WTC11 (cell line): Measurements from ENCODE around the gene CCDC178. TPM values are rescaled to one million over a fixed set of nuclear protein-coding genes. Genes with fewer than 3 reads are reported as not detected.

ENCODE experiments used
- ATAC-seq: fragments of 200-7000 bp; cut with Tn5 transposase; 2 replicates; pipeline ENCODE4 v1.10.0; 2021; ENCODE audit warnings: mild to moderate bottlenecking, moderate library complexity
- CTCF ChIA-PET: fragments of 300-600 bp; sonication (Branson Sonifier 250); formaldehyde crosslinking; loops from one replicate; lab custom pipeline; 2021; ENCODE audit warnings: antibody characterized with exemption; lab: Charles Lee
- POLR2A ChIA-PET: fragments of 350-600 bp; sonication (Branson Sonifier 250); formaldehyde crosslinking; loops from one replicate; lab custom pipeline; 2021; ENCODE audit warnings: antibody characterized with exemption; lab: Charles Lee
- DNase-seq: peaks from one replicate; pipeline ENCODE4 v3.0.0; 2021; ENCODE audit warnings: low spot score
- H3K27ac Mint-ChIP-seq: 2 replicates; pipeline ENCODE4 v1.8.0; 2021; ENCODE audit warnings: mixed read lengths
- H3K27me3 Mint-ChIP-seq: 2 replicates; pipeline ENCODE4 v1.8.0; 2021; ENCODE audit warnings: low read depth, mild to moderate bottlenecking, moderate library complexity, mixed read lengths
- H3K36me3 Mint-ChIP-seq: 2 replicates; pipeline ENCODE4 v1.8.0; 2021; ENCODE audit warnings: mixed read lengths
- H3K4me1 Mint-ChIP-seq: 2 replicates; pipeline ENCODE4 v1.8.0; 2022; ENCODE audit warnings: mixed read lengths
- H3K4me3 Mint-ChIP-seq: 2 replicates; pipeline ENCODE4 v1.8.0; 2021; ENCODE audit warnings: mild to moderate bottlenecking, moderate library complexity, mixed read lengths
- H3K9me3 Mint-ChIP-seq: 2 replicates; pipeline ENCODE4 v1.8.0; 2021; ENCODE audit warnings: mixed read lengths
- ATF3 ChIP-seq: sonication (generic); formaldehyde crosslinking; conservative IDR thresholded peaks from 2 replicates; pipeline ENCODE4 v1.8.1; 2022; ENCODE audit warnings: mild to moderate bottlenecking, missing genetic modification reagents
- ATF6 ChIP-seq: sonication (generic); formaldehyde crosslinking; IDR thresholded peaks from 2 replicates; pipeline ENCODE4 v1.8.1; 2023; ENCODE audit warnings: mild to moderate bottlenecking, missing genetic modification reagents
- E2F1 ChIP-seq: sonication (generic); formaldehyde crosslinking; IDR thresholded peaks from 2 replicates; pipeline ENCODE4 v1.8.0; 2022; ENCODE audit warnings: mild to moderate bottlenecking, missing genetic modification reagents
- E2F5 ChIP-seq: sonication (generic); formaldehyde crosslinking; IDR thresholded peaks from 2 replicates; pipeline ENCODE4 v1.8.1; 2022; ENCODE audit warnings: mild to moderate bottlenecking, moderate library complexity, missing genetic modification reagents
- ELF4 ChIP-seq: sonication (generic); formaldehyde crosslinking; IDR thresholded peaks from 2 replicates; pipeline ENCODE4 v1.8.1; 2022; ENCODE audit warnings: low read depth, mild to moderate bottlenecking, moderate library complexity, missing genetic modification reagents
- GABPB1 ChIP-seq: sonication (generic); formaldehyde crosslinking; IDR thresholded peaks from 2 replicates; pipeline ENCODE4 v1.8.1; 2023; ENCODE audit warnings: mild to moderate bottlenecking, missing genetic modification reagents
- GRHL2 ChIP-seq: fragments of 250-450 bp; sonication (Bioruptor Pico); IDR thresholded peaks from 2 replicates; pipeline ENCODE4 v1.8.0; 2022; ENCODE audit warnings: mild to moderate bottlenecking, moderate library complexity; ENCODE audit not compliant: insufficient replicate concordance, severe bottlenecking
- IRF1 ChIP-seq: sonication (generic); formaldehyde crosslinking; IDR thresholded peaks from 2 replicates; pipeline ENCODE4 v1.8.0; 2023; ENCODE audit warnings: missing genetic modification reagents
- JAZF1 ChIP-seq: fragments of 250-450 bp; sonication (Bioruptor Pico); IDR thresholded peaks from 2 replicates; pipeline ENCODE4 v1.9.0; 2021; ENCODE audit warnings: moderate library complexity, mild to moderate bottlenecking, inconsistent platforms
- JUN ChIP-seq: sonication (generic); formaldehyde crosslinking; IDR thresholded peaks from 2 replicates; pipeline ENCODE4 v1.8.0; 2023; ENCODE audit warnings: mild to moderate bottlenecking, missing genetic modification reagents
- NFATC4 ChIP-seq: fragments of 250-450 bp; sonication (Bioruptor Pico); IDR thresholded peaks from 2 replicates; pipeline ENCODE4 v1.9.0; 2021; ENCODE audit warnings: mild to moderate bottlenecking
- RELA ChIP-seq: sonication (generic); formaldehyde crosslinking; IDR thresholded peaks from 2 replicates; pipeline ENCODE4 v1.8.1; 2022; ENCODE audit warnings: missing genetic modification reagents, mild to moderate bottlenecking, borderline replicate concordance
- SMAD3 ChIP-seq: sonication (generic); formaldehyde crosslinking; IDR thresholded peaks from 2 replicates; pipeline ENCODE4 v1.8.0; 2022; ENCODE audit warnings: missing genetic modification reagents, mild to moderate bottlenecking, borderline replicate concordance
- SOX15 ChIP-seq: fragments of 250-450 bp; sonication (Bioruptor Pico); IDR thresholded peaks from 2 replicates; pipeline ENCODE4 v1.9.0; 2021; ENCODE audit warnings: mild to moderate bottlenecking
- TEAD1 ChIP-seq: sonication (generic); formaldehyde crosslinking; IDR thresholded peaks from 2 replicates; pipeline ENCODE4 v1.8.0; 2022; ENCODE audit warnings: mild to moderate bottlenecking, missing genetic modification reagents
- USF1 ChIP-seq: sonication (generic); formaldehyde crosslinking; IDR thresholded peaks from 2 replicates; pipeline ENCODE4 v1.8.0; 2022; ENCODE audit warnings: mild to moderate bottlenecking, missing genetic modification reagents
- ZBTB21 ChIP-seq: sonication (generic); formaldehyde crosslinking; IDR thresholded peaks from 2 replicates; pipeline ENCODE4 v1.8.1; 2023; ENCODE audit warnings: mild to moderate bottlenecking, missing genetic modification reagents, borderline replicate concordance
- ZNF281 ChIP-seq: sonication (generic); formaldehyde crosslinking; IDR thresholded peaks from 2 replicates; pipeline ENCODE4 v1.8.0; 2023; ENCODE audit warnings: mild to moderate bottlenecking, missing genetic modification reagents
- ZNF416 ChIP-seq: fragments of 250-450 bp; sonication (Bioruptor Pico); IDR thresholded peaks from 2 replicates; pipeline ENCODE4 v1.9.0; 2021; ENCODE audit warnings: mild to moderate bottlenecking, inconsistent platforms
- ZNF423 ChIP-seq: fragments of 250-450 bp; sonication (Bioruptor Pico); IDR thresholded peaks from 2 replicates; pipeline ENCODE4 v2.1.2; 2022; ENCODE audit warnings: mild to moderate bottlenecking, moderate library complexity
- ZNF425 ChIP-seq: fragments of 250-450 bp; sonication (Bioruptor Pico); conservative IDR thresholded peaks from 2 replicates; pipeline ENCODE4 v1.9.0; 2021; ENCODE audit warnings: mild to moderate bottlenecking
- ZNF671 ChIP-seq: fragments of 250-450 bp; sonication (Bioruptor Pico); IDR thresholded peaks from 2 replicates; pipeline ENCODE4 v1.8.0; 2021; ENCODE audit warnings: mild to moderate bottlenecking
- total RNA-seq: library from RNA; stranded (reverse); gene quantifications from 3 replicates; pipeline ENCODE4 v1.2.3, GENCODE V29; 2021

Gene CCDC178
- total RNA-seq, 1 experiment from 2014 or later: 0.20 TPM

- DNase-seq (no peak), ATAC-seq (peak; percentile 60; the same call in 1 of the 2 replicates)
- no peak overlapping the region for H3K4me3 Mint-ChIP-seq
- CTCF ChIA-PET: no interaction called here
- H3K4me1 Mint-ChIP-seq: peaks cover 11% of the 10 kb centered on the region
- POLR2A ChIA-PET: no interaction called here
- TF ChIP-seq ZNF425 (CRISPR knock-in tag): no peak
- no peak for TF ChIP-seq TEAD1 (CRISPR knock-in tag)
- TF ChIP-seq ZNF423: no peak
- no peak for TF ChIP-seq ATF6 (CRISPR knock-in tag)
- TF ChIP-seq NFATC4: no peak
- no peak for TF ChIP-seq JAZF1
- no peak for TF ChIP-seq E2F1
- TF ChIP-seq ELF4 (CRISPR knock-in tag): no peak
- no peak for TF ChIP-seq SMAD3 (CRISPR knock-in tag)
- no peak for TF ChIP-seq JUN (CRISPR knock-in tag)
- no peak for TF ChIP-seq SOX15 (CRISPR knock-in tag)
- no peak for TF ChIP-seq GABPB1
- TF ChIP-seq ATF3 (CRISPR knock-in tag): no peak
- no peak for TF ChIP-seq USF1
- no peak for TF ChIP-seq ZNF416 (CRISPR knock-in tag)
- TF ChIP-seq ZBTB21 (CRISPR knock-in tag): no peak
- TF ChIP-seq ZNF281: no peak
- TF ChIP-seq ZNF671 (CRISPR knock-in tag): no peak
- H3K27me3 Mint-ChIP-seq: no peaks in the 10 kb centered on the region
- H3K27ac Mint-ChIP-seq: no peak overlapping the region
- H3K36me3 Mint-ChIP-seq: no peaks in the 10 kb centered on the region
- peaks cover 3% of the 10 kb centered on the region; the same call in 1 of the 2 replicates for H3K9me3 Mint-ChIP-seq
Observed at GRCh38 chr18:33010149-33010548, 430.4 kb downstream of the CCDC178 start.

GRCh38 chr18:32998921-32999320, 441.6 kb downstream of the CCDC178 start:
- ChIA-PET POLR2A (no interaction called here), CTCF (interaction anchor here (0.6 kb wide), 1 partner anchor 19 kb away, joined by 6 read pairs; no protein-coding TSS in a partner anchor)
- Mint-ChIP-seq H3K27me3 (no peaks in the 10 kb centered on the region), H3K36me3 (no peaks in the 10 kb centered on the region), H3K27ac (no peak overlapping the region), H3K4me1 (no peaks in the 10 kb centered on the region), H3K4me3 (no peak overlapping the region), H3K9me3 (peaks cover 6% of the 10 kb centered on the region; the same call in 1 of the 2 replicates)
- ATAC-seq (no peak), DNase-seq (no peak)
- no peak for TF ChIP-seq E2F5 (CRISPR knock-in tag)
- no peak for TF ChIP-seq ZNF281
- TF ChIP-seq RELA: no peak
- TF ChIP-seq GRHL2: no peak
- no peak for TF ChIP-seq IRF1 (CRISPR knock-in tag)
